M059J (cell line): ENCODE results near the gene NT5C3B. TPM values are rescaled to one million over a fixed set of nuclear protein-coding genes. Genes with fewer than 3 reads are reported as not detected.

Experiments
- DNase-seq: peaks from one replicate; pipeline ENCODE4 v3.0.0-alpha.2; 2012; ENCODE audit warnings: low read depth
- total RNA-seq: library from RNA; depleted of rRNA; stranded (reverse); fragments of >200 nt; shearing (Covaris generic); gene quantifications from 2 replicates; pipeline ENCODE4 v1.2.3, GENCODE V29; 2014

NT5C3B gene
- total RNA-seq, 1 experiment from 2014 or later = 54.9 TPM

- DNase-seq = no peak
These were observed 25.1 kb downstream of the NT5C3B start for GRCh38 chr17:41810659-41811548.

DNA sequence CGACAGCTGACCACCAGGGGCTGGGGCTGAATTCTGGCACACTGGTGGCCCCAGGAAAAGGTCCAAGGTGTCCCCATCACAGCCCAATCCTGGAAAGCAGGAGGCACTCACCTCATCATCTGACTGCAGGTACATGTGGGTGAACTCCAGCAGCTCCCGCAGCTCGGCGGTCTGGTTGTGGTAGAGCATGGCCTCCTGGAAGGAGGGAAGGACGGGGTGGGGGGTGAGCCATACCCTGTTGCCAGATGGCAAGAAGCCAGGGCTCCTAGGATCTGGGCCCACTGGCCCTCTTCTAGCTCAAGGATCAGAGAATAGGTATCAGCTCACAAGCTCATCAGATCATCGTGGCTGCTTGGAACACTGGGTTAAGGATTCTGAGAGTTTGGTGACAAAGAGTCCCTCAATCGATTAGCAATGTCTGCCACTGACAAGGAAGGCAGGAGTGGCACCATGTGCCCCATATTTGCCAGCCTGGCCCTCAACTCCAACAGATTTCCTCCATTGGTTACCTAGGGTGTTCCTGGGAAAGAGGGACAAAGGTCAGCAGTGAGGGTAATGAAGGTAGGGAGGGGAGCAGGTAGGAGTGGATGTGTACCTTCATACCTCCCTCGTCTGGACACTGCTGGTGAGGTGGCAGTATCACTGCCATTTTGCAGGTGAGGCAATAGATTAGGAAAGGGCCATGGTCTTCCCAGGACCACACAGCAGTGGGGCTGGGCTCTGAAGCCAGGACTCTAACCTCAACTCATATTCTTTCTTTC lies 29.2 kb downstream of the NT5C3B start:
- DNase-seq = no peak

GRCh38 chr17:41803049-41804020 lies 32.7 kb downstream of the NT5C3B start:
- no peak for DNase-seq

DNA sequence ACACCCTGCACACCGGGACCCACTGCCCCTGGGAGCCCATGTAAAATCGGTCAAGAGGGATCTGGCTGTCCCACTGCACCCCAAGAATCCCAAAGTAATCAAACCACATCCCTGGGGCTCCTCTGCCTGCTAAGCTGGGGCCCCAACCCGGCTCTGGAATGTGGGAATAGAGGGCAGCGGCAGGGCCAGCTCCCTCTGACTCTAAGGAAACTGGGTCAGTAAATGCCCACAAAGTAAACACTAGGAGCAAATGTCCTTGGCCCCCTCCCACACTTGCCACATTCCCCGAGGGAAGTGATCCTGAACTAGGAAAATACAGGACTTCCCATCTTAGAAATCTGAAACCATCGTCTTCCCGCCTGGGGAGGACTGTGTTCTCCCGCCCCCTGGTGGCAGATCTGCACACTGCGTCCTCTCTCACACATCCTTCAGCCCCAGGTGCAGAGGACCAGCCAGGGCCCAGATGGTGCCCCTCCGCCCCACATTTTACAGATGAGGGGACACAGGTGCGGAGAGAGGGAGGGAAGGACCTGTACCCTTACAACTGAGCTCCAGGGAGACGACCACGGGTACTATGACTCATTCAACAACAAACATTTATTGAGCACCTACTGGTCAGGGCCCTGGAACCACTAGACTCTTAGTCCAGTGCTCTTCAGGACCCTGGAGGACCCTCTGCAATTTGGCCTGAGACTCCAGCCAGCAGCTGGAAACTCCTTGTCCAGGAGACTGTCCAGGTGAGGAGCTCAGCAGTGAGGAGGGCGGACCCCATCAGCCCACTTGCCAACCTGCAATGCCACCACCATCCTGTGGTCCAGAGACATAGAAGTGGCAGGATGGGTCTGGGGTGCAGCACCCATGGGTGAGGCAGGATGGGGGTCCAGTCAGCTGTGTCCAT lies 34.4 kb downstream of the NT5C3B start:
- DNase-seq = peak; percentile 75

DNA sequence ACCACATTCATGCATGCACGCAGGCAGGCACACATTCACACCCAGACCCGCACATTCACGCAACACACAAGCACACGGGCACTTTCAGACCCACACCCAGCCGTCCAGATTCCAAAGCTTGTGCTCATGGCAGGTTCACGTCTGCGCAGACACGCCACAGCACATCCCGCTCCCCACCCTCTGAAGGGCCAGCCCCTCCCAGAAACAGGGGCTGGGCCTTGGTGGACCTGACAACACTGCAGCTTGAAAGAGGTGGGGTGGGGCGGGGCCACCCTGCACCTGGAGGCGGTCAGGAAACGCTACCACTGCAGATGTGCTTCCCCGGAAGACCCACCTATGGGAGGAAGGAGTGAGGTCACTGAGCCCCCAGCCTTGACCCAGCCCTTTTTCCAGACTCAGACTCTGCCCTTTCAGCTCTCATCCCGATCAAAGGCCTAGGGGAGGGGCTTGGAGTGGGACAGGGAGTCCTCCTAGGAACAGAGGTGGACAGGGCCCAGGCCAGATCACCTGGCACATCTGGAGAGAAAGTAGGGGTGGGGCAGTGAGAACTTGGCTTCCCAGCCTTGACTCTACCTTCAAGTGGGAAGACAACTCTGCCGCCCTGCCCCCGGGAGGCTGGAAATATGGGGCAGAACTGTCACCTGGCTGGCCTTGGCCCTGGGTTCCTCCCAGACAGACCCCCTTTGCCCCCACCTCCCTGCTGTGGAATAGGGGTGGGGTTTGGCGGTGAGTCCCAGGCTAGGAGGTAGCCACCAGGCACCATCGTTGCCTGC lies 35.2 kb downstream of the NT5C3B start:
- no peak for DNase-seq

GRCh38 chr17:41799366-41799765 lies 36.7 kb downstream of the NT5C3B start:
- DNase-seq = no peak

DNA sequence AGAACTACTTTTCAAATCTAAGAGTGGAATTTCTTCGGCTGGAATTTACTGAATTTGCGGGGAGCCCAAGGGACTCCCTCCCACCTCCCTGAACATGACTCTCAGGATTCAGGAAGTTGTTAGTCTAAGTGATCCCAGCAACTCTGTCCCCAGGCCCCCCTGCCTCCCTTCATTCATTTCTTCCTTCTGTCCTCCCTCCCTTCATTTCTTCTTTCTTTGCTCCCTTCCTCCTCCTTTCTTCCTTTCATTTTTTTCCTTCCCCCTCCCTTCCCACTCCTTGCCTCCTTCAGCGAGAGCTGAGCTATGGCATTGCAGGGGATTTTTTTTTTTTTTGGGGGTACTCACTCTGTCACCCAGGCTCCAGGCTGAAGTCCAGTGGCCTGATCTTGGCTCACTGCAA lies 38.7 kb downstream of the NT5C3B start:
- DNase-seq = no peak

- peak; percentile 22 for DNase-seq
These were observed 39.7 kb downstream of the NT5C3B start for GRCh38 chr17:41796121-41796895.

GRCh38 chr17:41794540-41794975 lies 41.5 kb downstream of the NT5C3B start:
- no peak for DNase-seq

GRCh38 chr17:41793784-41794539 lies 42.1 kb downstream of the NT5C3B start:
- peak; percentile 15 for DNase-seq

GRCh38 chr17:41792845-41793783 lies 42.9 kb downstream of the NT5C3B start:
- DNase-seq = peak; percentile 91

DNA sequence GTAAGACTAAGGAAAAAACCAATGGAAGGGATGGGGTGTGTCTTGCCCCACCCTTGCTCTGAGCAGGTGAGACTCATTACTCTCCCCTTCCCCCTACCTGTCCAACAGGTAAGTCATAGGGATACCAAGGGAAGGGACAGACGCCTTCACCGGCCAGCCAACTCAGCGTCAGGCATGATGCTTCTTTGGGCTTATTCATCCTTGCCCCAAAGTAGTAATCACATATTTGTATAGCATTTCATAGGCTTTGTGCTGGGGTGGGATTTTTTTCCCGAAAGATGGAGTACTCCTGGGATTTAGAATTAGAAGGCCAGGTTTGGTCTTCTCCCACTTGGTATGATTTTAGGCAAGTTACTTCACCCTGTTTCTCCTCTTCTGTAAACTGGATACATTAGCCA lies 49.0 kb downstream of the NT5C3B start:
- no peak for DNase-seq

DNA sequence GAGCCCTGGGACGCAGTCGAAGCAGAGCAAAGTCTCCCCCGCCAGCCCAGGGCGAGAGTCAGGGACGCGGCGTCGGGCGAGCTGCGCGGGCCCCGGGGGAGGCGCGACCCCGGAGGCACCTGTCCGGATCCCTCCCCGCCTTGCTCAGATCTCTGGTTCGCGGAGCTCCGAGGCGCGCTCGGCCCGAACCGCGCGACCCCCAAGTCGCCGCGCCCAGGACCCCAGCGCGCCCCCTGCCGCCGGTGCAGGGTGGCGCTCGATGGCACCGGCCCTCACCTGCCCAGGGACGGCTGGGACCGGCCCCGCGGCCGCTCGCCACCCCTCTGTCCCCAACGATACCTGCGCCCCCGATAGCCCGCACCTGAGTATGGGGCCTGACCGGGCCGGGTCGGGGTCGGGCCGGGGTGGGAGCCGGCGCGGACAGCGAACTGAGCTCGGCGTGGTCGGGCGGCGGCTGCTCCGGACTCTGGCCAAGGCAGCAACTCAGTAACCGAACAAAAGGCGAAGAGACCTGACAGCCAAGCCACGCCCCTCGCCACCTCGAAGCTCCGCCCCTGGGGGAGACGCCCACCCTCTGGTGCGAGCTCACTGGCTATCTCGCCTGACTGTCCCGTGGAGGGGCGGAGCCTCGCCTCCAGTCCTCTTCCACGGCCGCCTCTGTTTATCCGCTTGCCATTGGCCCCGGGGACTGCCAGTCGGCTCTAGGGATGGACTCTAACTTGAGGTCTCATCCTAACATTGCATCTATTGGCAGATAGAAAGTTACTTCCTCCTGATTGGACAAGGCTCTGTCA lies 49.6 kb downstream of the NT5C3B start, which contains the start of gene JUP:
Gene JUP (minus strand): TSS at position 485 of the 794 bp plus-strand sequence. CDS start 14,857 bp downstream, outside the sequence.
- DNase-seq = peak; percentile 97

- no peak for DNase-seq
These were observed 50.2 kb downstream of the NT5C3B start for GRCh38 chr17:41785859-41786226.

- DNase-seq = no peak
These were observed 50.8 kb downstream of the NT5C3B start for GRCh38 chr17:41785091-41785858.
